ENCODE measurements around the gene UBASH3B.

DNA sequence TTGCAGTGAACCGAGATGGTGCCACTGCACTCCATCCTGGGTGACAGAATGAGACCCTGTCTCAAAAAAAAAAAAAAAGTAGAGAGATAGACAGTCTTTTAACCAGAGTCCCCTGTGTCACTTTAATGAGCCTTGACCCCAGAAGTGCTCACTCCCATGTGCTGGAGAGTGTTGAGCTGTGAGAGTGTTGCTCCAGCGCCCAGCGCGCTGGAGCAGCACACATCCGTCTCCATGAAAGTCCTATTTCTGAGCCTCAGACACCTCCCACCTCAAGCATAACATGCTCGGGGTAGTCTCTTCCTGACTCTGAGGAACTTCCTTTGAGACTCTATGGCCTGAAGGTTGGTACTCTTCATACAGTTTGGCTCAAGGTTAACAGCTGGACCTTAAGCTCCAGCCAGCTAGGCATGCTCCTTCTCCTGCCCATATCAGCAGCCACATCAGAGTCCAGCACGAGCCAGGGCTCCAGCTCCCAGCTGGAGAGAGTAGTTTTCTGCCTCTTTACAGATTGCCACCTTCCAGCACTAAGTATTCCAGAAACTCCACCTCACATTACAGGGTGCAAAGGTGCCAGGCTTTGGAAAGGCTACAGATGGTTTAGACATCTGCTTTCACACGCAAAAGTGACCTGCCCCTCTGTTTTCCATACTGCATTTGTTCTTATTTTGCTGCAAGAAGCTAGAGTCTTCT is 29.4 kb upstream of the UBASH3B start:
- TF ChIP-seq, protein P1, sequence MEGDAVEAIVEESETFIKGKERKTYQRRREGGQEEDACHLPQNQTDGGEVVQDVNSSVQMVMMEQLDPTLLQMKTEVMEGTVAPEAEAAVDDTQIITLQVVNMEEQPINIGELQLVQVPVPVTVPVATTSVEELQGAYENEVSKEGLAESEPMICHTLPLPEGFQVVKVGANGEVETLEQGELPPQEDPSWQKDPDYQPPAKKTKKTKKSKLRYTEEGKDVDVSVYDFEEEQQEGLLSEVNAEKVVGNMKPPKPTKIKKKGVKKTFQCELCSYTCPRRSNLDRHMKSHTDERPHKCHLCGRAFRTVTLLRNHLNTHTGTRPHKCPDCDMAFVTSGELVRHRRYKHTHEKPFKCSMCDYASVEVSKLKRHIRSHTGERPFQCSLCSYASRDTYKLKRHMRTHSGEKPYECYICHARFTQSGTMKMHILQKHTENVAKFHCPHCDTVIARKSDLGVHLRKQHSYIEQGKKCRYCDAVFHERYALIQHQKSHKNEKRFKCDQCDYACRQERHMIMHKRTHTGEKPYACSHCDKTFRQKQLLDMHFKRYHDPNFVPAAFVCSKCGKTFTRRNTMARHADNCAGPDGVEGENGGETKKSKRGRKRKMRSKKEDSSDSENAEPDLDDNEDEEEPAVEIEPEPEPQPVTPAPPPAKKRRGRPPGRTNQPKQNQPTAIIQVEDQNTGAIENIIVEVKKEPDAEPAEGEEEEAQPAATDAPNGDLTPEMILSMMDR (IDR thresholded peaks at IDR 0.05; ENCODE audit: insufficient read depth, low read length), result no peak
- TF ChIP-seq GABPA (IDR thresholded peaks at IDR 0.05; ENCODE audit: low read depth) (no peak), POLR2AphosphoS5 (IDR thresholded peaks at IDR 0.05; ENCODE audit: low read depth) (no peak)

Data from HL-60 (cell line).